Measurements from ENCODE around the gene SLC25A48. TPM values are rescaled to one million over a fixed set of nuclear protein-coding genes. Genes with fewer than 3 reads are reported as not detected.

SLC25A48 gene
- total and polyA plus RNA-seq, 2 of the 4 experiments (the other 2 are of a cell fraction), result not detected

GRCh38 chr5:135920199-135920598 lies 85.7 kb downstream of the SLC25A48 start:
- no peak overlapping the region for H3K56ac ChIP-seq (ENCODE audit: extremely low read depth, insufficient read depth, low read length)
- no peaks in the 10 kb centered on the region for H3K9me3 ChIP-seq (ENCODE audit: control insufficient read depth, insufficient read depth, low read length)
- BruUV-seq (replicated peaks), result no TSS peak
- H3K18ac ChIP-seq (ENCODE audit: low read depth, low read length), result no peak overlapping the region
- no peak overlapping the region for H2BK20ac ChIP-seq (ENCODE audit: low read depth, low read length)
- H3K79me1 ChIP-seq (ENCODE audit: low read depth in 1 of 2, low read length in 2 of 2), result no peaks in the 10 kb centered on the region
- no peak overlapping the region for H2BK120ac ChIP-seq (ENCODE audit: low read depth, low read length)
- dilution Hi-C loops (cut with HindIII; ENCODE audit: low sequenced_read_pairs, unreplicated experiment) (no loop called here), in situ Hi-C loops (cut with MboI; ENCODE audit: low sequenced_read_pairs) (no loop called here), intact Hi-C loops (cut with micrococcal nuclease) (no loop called here)
- ChIA-PET POLR2A (ENCODE audit: unreplicated experiment) (no interaction called here), CTCF (no interaction called here)
- H4K20me1 ChIP-seq (ENCODE audit: insufficient read depth, low read length), result no peaks in the 10 kb centered on the region
- H3K9me1 ChIP-seq (ENCODE audit: insufficient read depth, low read length), result no peaks in the 10 kb centered on the region
- no peak overlapping the region for H4K5ac ChIP-seq (ENCODE audit: low read depth, low read length)
- no peaks in the 10 kb centered on the region for H3K36me3 ChIP-seq (ENCODE audit: control insufficient read depth, insufficient read depth, low read length)
- H3K14ac ChIP-seq (replicated peaks; ENCODE audit: low read depth, low read length), result no peak overlapping the region
- no peak overlapping the region for H3K4ac ChIP-seq (ENCODE audit: low read depth, low read length)
- ATAC-seq (ENCODE audit: low read depth) (no peak), DNase-seq (no peak)
- H3K4me2 ChIP-seq (ENCODE audit: low read depth, low read length), result no peak overlapping the region
- no peak overlapping the region for H3K27ac ChIP-seq (ENCODE audit: insufficient read depth, low read length)
- no peak overlapping the region for H2BK5ac ChIP-seq (ENCODE audit: low read depth, low read length, poor library complexity, severe bottlenecking)
- H3K4me1 ChIP-seq (ENCODE audit: control insufficient read depth, insufficient read depth, low read length), result no peaks in the 10 kb centered on the region
- peaks cover 17% of the 10 kb centered on the region for H3K27me3 ChIP-seq (ENCODE audit: control insufficient read depth, insufficient read depth, low read length)
- no peak overlapping the region for H2AK5ac ChIP-seq (ENCODE audit: low read depth, low read length)
- no peak overlapping the region for H4K8ac ChIP-seq (ENCODE audit: low read depth in 2 of 2, low read length in 2 of 2)
- H2BK15ac ChIP-seq (ENCODE audit: low read depth, low read length), result no peak overlapping the region
- no peak overlapping the region for H3K23ac ChIP-seq (ENCODE audit: low read depth, low read length)
- no peak overlapping the region for H4K91ac ChIP-seq (ENCODE audit: insufficient read depth, low read depth, low read length)
- no peak overlapping the region for H2AFZ ChIP-seq (replicated peaks; ENCODE audit: low read length, poor library complexity)
- TF ChIP-seq BHLHE40 (IDR thresholded peaks at IDR 0.05; ENCODE audit: low read depth, low read length) (no peak), SMC3 (IDR thresholded peaks at IDR 0.05; ENCODE audit: low read depth, low read length) (no peak), MAZ (IDR thresholded peaks at IDR 0.05; ENCODE audit: borderline replicate concordance, low read depth, low read length) (no peak), NFE2L2 (IDR thresholded peaks at IDR 0.05; ENCODE audit: low read depth, low read length) (no peak), CHD1 (IDR thresholded peaks at IDR 0.05; ENCODE audit: low read depth, low read length) (no peak)
- no peak overlapping the region for H2AK9ac ChIP-seq (replicated peaks; ENCODE audit: low read depth, low read length, poor library complexity)
- no peak overlapping the region for H3K4me3 ChIP-seq (ENCODE audit: insufficient read depth, low read depth, low read length)
- no peak overlapping the region for H3K9ac ChIP-seq (ENCODE audit: low read depth, low read length)
- WGBS, 2 experiments (ENCODE audit: extremely low coverage in 2 of 2, insufficient read length in 1 of 2), result no CpG with 5 or more reads among the region's 3 CpGs
